K562 (cell line): ENCODE results near the gene INVS.

ENCODE experiments used
- EP300 ChIP-seq: IDR thresholded peaks from 2 replicates; pipeline ENCODE4 v1.6.1; 2012; ENCODE audit warnings: low read length, improper control_type of control experiment
- EZH2 ChIP-seq: IDR thresholded peaks from 2 replicates; pipeline ENCODE4 v1.6.1; 2012; ENCODE audit warnings: low read depth, mild to moderate bottlenecking, inconsistent platforms, low read length, borderline replicate concordance
- ILF3 ChIP-seq: fragments of 450-650 bp; IDR thresholded peaks from 2 replicates; pipeline ENCODE4 v1.6.1; 2018; ENCODE audit warnings: antibody characterized with exemption, mild to moderate bottlenecking, moderate library complexity, borderline replicate concordance
- SAP30 ChIP-seq: fragments of 200-600 bp; sonication (generic); IDR thresholded peaks from 2 replicates; pipeline ENCODE4 v1.6.1; 2012; ENCODE audit warnings: borderline replicate concordance, low read depth, mild to moderate bottlenecking, moderate library complexity, low read length, control low read depth, inconsistent platforms; ENCODE audit not compliant: insufficient read depth, poor library complexity, severe bottlenecking
- TBP ChIP-seq: optimal IDR thresholded peaks from 2 replicates; pipeline ENCODE3; 2011; ENCODE audit warnings: low read depth, low read length, improper control_type of control experiment
- USF1 ChIP-seq: sonication (generic); formaldehyde crosslinking; IDR thresholded peaks from 2 replicates; pipeline ENCODE4 v1.9.0; 2022; ENCODE audit warnings: mild to moderate bottlenecking, missing genetic modification reagents
- TF ChIP-seq, protein P1 (sequence below), 3 experiments: IDR thresholded peaks in 2 of 3; conservative IDR thresholded peaks in 1 of 3; 2 replicates each; pipeline ENCODE4 v1.5.1; 2011 to 2012; ENCODE audit warnings: low read length in 3 of 3, mild to moderate bottlenecking in 3 of 3, control low read depth in 2 of 3, improper control_type of control experiment in 1 of 3, inconsistent platforms in 1 of 3, low read depth in 1 of 3, mixed read lengths in 1 of 3, moderate library complexity in 1 of 3; ENCODE audit not compliant: insufficient read depth in 2 of 3
- TF ChIP-seq, protein P2 (sequence below): fragments of 450-650 bp; formaldehyde crosslinking; IDR thresholded peaks from 2 replicates; pipeline ENCODE4 v1.4.0; 2020; ENCODE audit warnings: mild to moderate bottlenecking, mixed read lengths

GRCh38 chr9:100057624-100058023 lies 41.4 kb upstream of the INVS start:
- TF ChIP-seq EZH2 = no peak
- TF ChIP-seq, protein P1, sequence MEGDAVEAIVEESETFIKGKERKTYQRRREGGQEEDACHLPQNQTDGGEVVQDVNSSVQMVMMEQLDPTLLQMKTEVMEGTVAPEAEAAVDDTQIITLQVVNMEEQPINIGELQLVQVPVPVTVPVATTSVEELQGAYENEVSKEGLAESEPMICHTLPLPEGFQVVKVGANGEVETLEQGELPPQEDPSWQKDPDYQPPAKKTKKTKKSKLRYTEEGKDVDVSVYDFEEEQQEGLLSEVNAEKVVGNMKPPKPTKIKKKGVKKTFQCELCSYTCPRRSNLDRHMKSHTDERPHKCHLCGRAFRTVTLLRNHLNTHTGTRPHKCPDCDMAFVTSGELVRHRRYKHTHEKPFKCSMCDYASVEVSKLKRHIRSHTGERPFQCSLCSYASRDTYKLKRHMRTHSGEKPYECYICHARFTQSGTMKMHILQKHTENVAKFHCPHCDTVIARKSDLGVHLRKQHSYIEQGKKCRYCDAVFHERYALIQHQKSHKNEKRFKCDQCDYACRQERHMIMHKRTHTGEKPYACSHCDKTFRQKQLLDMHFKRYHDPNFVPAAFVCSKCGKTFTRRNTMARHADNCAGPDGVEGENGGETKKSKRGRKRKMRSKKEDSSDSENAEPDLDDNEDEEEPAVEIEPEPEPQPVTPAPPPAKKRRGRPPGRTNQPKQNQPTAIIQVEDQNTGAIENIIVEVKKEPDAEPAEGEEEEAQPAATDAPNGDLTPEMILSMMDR (IDR thresholded peaks at IDR 0.05 in 2 of 3, conservative IDR thresholded peaks at IDR 0.05 in 1 of 3; ENCODE audit: insufficient read depth in 2 of 3, low read depth in 1 of 3, low read length in 3 of 3) = no peak
- no peak for TF ChIP-seq EP300
- TF ChIP-seq, protein P2, sequence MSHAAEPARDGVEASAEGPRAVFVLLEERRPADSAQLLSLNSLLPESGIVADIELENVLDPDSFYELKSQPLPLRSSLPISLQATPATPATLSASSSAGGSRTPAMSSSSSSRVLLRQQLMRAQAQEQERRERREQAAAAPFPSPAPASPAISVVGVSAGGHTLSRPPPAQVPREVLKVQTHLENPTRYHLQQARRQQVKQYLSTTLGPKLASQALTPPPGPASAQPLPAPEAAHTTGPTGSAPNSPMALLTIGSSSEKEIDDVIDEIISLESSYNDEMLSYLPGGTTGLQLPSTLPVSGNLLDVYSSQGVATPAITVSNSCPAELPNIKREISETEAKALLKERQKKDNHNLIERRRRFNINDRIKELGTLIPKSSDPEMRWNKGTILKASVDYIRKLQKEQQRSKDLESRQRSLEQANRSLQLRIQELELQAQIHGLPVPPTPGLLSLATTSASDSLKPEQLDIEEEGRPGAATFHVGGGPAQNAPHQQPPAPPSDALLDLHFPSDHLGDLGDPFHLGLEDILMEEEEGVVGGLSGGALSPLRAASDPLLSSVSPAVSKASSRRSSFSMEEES = no peak
- no peak for TF ChIP-seq ILF3
- TF ChIP-seq TBP = no peak
- TF ChIP-seq USF1 (CRISPR knock-in tag) = no peak
- no peak for TF ChIP-seq SAP30
